Fibroblast of peridontal ligament (primary cell): ENCODE results near the gene TRIM3.
"Not testable (repeated sequence)": the region's sequence is repeated elsewhere in the genome, so short reads cannot be mapped to it uniquely, and the experiment has no call there.

Experiments
- DNase-seq: peaks from one replicate; pipeline ENCODE4 v3.0.0-alpha.2; 2010; ENCODE audit errors: extremely low read depth

The TRIM3 gene

DNA sequence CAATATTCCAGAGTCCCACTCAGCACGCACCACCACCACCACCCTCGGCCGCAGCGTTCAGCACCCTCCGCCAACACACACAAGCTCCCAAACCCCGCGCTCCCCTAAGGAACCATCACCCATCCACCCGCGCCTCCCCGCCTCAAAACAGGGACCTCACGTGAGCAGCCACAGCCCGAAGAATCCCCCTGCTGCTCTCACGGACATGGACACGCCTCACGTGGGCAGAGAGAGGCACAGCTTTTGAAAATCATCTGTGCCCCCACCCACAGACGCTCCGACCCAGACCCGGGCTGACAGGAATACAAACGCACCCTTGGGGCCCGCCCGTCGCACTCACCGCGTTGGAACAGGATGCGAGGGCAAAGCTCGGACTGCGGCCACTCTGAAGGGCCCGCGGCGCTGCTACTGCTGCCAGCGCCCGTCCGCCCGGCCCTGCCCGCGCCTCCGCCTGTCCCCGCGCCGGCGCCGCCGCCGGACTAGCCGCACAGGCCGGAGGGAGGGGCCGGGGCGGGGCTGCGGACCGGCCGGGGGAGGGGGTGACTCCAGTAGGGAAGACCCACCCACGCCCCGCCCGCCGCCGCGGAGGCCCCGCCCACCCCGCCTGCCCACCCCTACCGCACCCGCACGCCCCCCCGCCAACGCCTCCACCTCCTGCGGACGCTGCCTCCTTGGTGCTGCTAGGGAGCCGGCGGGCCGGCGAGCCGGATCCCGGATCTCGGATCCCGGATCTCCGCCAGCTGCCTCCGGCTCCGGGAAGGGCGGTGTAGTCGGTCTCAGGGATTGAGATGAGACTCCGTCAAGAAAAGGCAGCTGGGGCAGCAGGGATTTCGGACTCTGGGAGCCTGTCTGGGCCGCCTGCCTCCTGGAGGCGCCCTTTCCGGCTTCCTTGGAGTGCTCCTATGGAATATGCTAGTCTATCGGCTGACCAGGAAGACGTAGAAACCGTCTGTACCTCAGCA is at the start of gene TRIM3:
TRIM3 (minus strand) TSS at position 491 of the 962 bp plus-strand sequence. CDS start 8,246 bp downstream, outside the sequence.
- peak; percentile 74 for DNase-seq

DNA sequence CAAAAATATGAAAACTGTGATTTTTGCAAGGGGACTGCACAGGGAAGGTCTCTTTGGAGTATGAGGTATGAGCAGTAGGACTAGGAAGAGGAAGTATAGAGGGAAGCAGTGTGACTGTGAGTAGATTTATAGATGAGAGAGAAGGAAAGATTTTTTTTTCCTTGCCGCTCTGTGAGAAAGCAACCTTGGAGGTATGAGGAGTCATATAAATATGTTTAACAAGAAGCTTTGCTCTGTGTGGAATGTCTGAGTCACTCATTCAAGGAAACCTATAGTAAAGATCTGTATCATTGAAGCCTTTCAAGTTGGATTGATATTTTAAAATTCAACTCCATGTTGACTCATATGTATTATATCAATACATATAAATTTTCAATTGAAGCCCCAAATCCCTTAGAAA is 49.5 kb upstream of the TRIM3 start:
- DNase-seq, result peak; percentile 18

DNA sequence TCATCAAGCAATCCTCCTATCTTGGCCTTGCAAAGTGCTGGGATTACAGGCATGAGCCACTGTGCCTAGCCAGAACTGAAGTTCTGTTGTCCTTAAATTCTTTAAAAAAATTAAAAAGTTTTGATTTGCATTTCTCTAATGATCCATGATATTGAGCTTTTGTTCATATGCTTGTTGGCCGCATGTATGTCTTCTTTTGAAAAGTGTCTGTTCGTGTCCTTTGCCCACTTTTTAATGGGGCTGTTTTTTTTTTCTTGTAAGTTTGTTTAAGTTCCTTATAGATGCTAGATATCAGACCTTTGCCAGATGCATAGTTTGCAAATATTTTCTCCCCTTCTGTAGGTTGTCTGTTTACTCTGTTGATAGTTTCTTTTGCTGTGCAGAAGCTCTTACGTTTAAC is 48.2 kb upstream of the TRIM3 start:
- DNase-seq, result not testable (repeated sequence)

GRCh38 chr11:6520265-6520664 is 46.5 kb upstream of the TRIM3 start:
- DNase-seq, result no peak

- no peak for DNase-seq
Observed at GRCh38 chr11:6516865-6517264, 43.1 kb upstream of the TRIM3 start.

DNA sequence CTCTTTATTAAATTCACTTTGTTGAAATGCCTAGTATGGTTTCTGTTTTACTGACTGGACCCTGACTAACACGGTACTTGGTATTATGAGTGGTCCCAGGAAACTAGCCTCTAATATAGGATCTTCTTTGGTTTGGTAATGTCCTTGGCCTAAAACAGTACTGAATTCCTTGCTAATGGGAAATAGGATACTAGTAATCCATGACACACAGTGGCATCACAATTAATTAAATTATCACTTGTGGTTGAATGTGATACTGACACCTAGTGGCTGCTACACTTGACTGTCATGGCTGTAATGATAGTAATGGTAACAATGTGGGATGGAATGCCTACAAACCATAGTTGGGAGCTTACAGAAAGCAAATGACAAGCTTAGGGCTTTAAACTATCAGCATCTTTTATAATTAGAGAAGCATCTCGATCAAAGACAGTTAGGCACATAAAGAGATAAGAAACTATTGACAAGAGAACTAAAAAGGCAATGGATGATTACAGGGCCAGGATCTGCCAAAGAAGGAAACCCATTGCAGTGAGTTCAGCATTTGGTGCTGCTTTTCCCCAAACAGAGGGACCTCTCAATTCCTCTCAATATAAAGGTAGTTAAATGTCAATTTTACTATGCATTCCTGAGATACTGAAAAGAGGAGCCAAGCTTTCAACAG is 32.0 kb upstream of the TRIM3 start:
- peak; percentile 72 for DNase-seq

DNA sequence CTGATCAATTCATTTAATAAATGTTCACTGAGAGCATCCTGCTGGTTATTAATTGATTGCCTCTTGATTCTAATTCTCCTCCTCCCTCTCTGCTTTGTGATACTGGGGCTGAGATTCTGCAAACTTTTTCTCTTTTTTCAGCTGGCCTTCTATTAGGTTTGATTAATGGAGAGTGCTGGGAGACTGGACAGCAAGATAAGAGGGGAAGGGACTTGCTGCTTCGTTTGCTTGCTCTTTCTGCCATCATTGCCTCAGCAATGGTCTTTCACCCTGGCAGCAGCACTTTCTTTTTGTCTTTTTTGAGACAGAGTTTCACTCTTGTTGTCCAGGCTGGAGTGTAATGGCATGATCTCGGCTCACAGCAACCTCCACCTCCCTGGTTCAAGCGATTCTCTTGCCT is 30.4 kb upstream of the TRIM3 start:
- DNase-seq, result no peak

DNA sequence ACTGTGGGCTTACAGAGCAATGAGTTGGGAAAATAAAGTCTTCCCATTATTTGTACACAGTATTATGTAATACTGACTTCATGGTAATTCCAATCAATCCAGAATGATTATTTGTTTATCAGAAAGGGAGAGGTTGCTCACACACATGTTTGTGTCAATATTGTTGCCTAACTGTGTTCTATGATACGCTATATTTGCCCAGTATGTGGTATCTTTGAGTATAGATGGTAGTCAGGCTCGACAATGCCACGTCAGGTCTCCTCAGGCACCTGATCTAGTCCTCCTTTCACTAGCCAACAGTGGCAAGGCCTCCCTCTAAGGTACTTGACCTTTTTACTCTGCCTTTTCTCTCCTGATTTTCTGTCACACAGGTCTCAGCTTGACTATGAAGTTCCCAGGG is 28.6 kb upstream of the TRIM3 start:
- no peak for DNase-seq

DNA sequence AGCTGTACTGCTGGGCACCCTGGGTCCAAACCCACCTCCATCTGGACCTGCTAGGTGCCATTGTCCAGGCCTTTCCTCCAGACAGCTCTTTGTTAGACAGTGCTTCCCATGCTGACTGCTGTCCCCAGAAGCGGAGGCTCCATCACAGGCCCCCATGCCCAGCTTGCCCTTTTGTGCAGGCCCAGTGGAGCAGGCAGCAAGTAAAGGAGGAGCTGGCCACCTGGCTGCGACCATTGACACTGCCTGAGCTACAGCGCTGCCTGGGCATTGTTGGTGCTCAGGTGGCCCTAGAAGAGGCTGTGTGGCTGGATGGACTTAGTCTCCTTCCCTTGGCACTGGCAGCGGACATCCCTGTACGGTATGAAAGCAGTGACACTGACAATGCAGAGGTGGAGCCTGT is 24.8 kb upstream of the TRIM3 start:
- DNase-seq, result no peak

DNA sequence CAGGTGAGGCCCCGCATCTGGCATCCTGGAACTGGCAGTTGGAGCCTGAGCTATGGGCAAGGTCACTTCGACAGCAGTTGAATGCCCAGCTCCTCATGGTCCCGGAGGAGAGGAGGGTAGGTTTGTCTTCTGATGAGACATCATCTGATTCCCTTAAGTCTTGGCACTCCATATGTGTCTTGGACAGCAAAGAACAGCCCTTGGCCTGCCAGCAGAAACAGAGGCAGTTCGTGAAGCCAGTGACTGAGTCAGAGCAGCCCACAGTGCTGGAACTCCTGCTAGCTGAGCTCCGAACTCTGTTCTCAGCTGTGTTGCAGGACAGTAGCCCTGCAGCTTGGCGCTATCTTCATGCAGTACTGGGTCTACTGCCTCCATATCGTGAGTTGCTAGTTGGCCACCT is 24.4 kb upstream of the TRIM3 start:
- peak; percentile 75 for DNase-seq

GRCh38 chr11:6497069-6497839 is 23.5 kb upstream of the TRIM3 start, which contains the start of gene DNHD1:
Gene DNHD1 (plus strand): TSS chr11:6497280. CDS start chr11:6498216, 936 bp downstream.
- no peak for DNase-seq

DNA sequence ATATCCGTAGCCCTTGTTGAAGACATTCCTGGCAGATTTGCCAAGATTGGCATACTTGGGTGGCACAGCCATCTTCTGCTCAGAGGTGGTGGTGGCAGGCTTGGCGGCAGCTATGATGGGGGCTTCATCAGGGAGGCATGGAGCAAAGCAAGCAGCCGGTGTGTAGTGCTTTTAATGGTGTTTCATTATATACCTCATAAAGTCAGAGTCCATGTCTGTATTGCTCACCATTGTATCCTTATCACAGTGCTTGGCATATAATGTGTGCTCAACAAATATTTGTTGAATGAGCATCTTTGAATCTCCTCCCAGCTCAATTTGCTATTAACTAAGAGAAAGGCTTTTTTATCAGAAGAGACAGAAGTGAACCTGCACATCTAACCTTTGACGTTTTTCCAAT is 15.6 kb upstream of the TRIM3 start:
- no peak for DNase-seq

DNA sequence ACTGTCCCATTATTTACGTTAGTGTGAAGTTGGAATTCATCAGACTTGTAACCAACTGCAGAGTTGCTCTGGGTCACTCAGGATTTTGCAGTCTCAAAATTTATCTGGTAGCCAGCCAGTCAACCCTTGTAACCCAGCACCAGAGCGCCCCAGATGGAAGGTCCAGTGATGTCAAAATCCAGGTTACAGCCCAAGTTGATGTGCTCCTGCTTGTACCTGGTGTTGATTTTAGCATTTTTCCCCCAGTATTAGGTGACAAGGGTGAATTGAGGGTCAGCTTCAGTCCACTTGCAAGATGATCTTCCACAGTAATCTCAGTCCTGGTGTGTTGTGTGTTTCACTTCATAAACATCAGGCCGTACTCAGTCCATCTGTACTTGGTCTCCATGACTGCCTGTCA is 15.1 kb upstream of the TRIM3 start:
- DNase-seq, result no peak

- DNase-seq, result no peak
Observed at GRCh38 chr11:6488342-6488741, 14.6 kb upstream of the TRIM3 start.

- no peak for DNase-seq
Observed at GRCh38 chr11:6486938-6487337, 13.2 kb upstream of the TRIM3 start.

GRCh38 chr11:6486256-6486655 is 12.5 kb upstream of the TRIM3 start:
- DNase-seq, result no peak

GRCh38 chr11:6485661-6486060 is 11.9 kb upstream of the TRIM3 start:
- DNase-seq, result no peak

DNA sequence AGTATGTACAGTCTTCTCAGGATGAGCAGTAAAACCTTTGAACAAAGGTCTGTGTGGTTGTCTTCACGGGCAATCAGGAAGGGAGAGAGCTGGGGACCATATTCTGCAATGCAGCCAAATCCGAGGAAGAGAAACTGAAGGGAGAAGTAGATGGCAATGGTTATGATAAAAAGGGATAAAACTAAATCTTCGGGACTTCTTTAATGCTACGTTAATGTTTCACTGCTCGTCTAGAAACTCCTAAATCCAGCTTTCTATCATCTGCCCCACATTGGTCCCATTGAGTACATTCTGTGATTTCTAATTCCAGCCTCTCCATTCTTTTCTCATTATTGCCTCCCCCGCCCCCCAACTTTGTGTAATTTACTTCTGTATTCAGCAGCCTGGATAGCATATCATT is 9.3 kb upstream of the TRIM3 start:
- no peak for DNase-seq

DNA sequence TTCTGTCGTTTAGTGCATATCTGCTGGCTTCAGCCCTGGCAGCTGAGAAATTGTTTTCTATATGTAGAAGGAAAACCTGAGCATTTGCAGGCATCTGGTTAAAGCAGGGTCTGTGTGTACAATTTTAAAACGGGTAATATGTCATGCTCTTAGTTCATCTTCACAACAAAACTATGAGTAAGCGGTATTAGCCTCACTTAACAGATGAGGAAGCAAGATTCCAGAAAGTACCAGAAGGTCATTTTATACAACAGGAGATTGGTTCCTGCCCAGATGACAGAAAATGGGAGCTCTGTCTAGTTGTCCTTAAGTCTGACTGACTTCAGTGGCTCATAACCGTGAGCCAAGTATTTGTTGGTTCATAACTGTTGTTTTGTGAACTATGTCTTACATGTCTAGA is 8.7 kb upstream of the TRIM3 start:
- no peak for DNase-seq

DNA sequence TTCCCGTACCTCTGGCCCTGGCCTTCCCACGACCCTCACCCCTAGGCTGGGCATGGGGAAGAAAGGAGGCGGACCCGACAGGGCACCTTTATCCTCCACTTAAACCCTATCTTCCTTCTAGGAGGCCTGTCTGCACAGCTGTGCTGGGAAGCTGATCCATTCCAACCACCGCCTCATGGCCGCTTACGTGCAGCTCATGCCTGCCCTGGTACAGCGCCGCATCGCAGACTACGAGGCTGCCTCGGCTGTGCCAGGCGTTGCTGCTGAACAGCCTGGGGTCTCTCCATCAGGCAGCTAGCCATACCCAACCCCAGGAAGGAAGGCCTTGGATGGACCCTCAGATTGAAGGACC is 8.2 kb upstream of the TRIM3 start:
- DNase-seq, result peak; percentile 9

DNA sequence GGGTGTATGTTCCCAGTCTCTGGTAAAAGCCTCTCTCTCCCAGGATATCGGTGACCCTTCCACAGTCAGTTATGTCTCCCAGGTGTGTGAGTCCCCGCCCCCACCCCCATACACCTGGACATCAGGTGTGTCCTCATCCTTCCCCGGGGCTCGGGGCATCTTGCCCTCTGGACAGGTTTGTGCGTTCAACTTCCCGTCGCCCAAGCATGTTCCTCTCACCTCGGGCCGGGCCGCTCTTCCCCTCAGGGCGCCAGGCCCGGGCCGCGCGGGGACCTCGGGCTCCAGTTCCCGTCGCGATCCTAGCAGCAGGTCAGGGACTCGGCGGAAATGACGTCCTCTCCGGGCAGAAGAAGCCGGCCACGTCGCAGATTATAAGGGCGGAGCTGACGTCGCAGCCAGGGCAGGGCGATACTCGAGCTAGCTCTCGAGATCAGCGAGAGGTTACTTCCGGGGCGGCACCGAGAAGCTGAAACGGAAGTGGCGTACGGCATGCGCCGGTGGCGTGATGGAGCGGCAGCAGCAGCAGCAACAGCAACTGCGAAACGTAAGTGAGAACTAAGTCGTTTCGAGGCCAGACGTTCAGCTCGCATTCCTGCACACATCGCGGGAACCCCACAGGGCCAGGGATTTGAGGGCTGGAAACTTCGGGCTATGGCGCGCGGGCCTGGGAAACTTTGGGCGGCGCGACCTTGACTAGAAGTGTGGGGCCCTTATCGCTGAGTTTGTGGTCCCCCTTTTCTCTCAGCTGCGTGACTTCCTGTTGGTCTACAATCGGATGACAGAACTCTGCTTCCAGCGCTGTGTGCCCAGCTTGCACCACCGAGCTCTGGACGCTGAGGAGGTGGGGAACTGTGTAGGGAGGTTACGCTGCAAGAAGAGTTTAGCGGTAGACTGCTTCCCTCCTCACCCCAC is 7.5 kb upstream of the TRIM3 start, which contains the start of the genes ARFIP2 and TIMM10B:
ARFIP2 (minus strand) TSS at position 320 of the 912 bp plus-strand sequence. CDS start 910 bp downstream, outside the sequence.
TIMM10B (plus strand) TSS at position 490 of the 912 bp plus-strand sequence; CDS start at position 506, 16 bp downstream.
- peak; percentile 98 for DNase-seq
